ENCODE data around the gene LIG1. TPM values are rescaled to one million over a fixed set of nuclear protein-coding genes. Genes with fewer than 3 reads are reported as not detected.

The LIG1 gene
- 10 to 100 TPM; 56.9 to 71.4 (median 63.0) TPM for polyA plus RNA-seq (ENCODE audit: insufficient read depth in 1 of 5, insufficient read length in 5 of 5, low replicate concordance in 1 of 5)
- long read RNA-seq, donor 1, partial matches to known transcripts: 0 of 3 reads
- long read RNA-seq, donor 1, other reads (novel, unspliced or antisense): 0 of 3 reads
- long read RNA-seq, donor 2, partial matches to known transcripts: 0 of 3 reads
- long read RNA-seq, donor 2, other reads (novel, unspliced or antisense): 0 of 3 reads
- long read RNA-seq, donor 3, partial matches to known transcripts: 6 of 10 reads
- long read RNA-seq, donor 3, other reads (novel, unspliced or antisense): 0 of 10 reads
- long read RNA-seq, donor 4, partial matches to known transcripts: 0 of 1 reads
- long read RNA-seq, donor 4, other reads (novel, unspliced or antisense): 0 of 1 reads
- long read RNA-seq, donor 5, partial matches to known transcripts: 0 of 5 reads
- long read RNA-seq, donor 5, other reads (novel, unspliced or antisense): 0 of 5 reads
- long read RNA-seq, donor 6, partial matches to known transcripts: 0 of 3 reads
- long read RNA-seq, donor 6, other reads (novel, unspliced or antisense): 0 of 3 reads
- long read RNA-seq, donor 7, partial matches to known transcripts: 0 of 2 reads
- long read RNA-seq, donor 7, other reads (novel, unspliced or antisense): 0 of 2 reads
- long read RNA-seq, donor 8, partial matches to known transcripts: 0 of 2 reads
- long read RNA-seq, donor 8, other reads (novel, unspliced or antisense): 0 of 2 reads

GRCh38 chr19:48169939-48170803 is at the start of gene LIG1, which contains the start of gene ZSWIM9:
Gene LIG1, minus strand, starts transcription at chr19:48170344. Its CDS starts 4,778 bp downstream, at chr19:48165566.
Gene ZSWIM9, plus strand, starts transcription at chr19:48170680. Its CDS starts 1,123 bp downstream, at chr19:48171803.
- DNase-seq: peak; percentile 96

- no peak for DNase-seq
Observed at GRCh38 chr19:48218997-48219396, 48.9 kb upstream of the LIG1 start.

GRCh38 chr19:48216933-48217332 is 46.8 kb upstream of the LIG1 start:
- no peak for DNase-seq

- no peak for DNase-seq
Observed at GRCh38 chr19:48213959-48214358, 43.8 kb upstream of the LIG1 start.

- DNase-seq: no peak
Observed at GRCh38 chr19:48210005-48210404, 39.9 kb upstream of the LIG1 start.

GRCh38 chr19:48206397-48207093 is 36.4 kb upstream of the LIG1 start:
- no peak for DNase-seq

- DNase-seq: peak; percentile 94 to 95
Observed at GRCh38 chr19:48203794-48204628, 33.9 kb upstream of the LIG1 start.

- no peak for DNase-seq
Observed at GRCh38 chr19:48203222-48203793, 33.2 kb upstream of the LIG1 start.

- DNase-seq: no peak
Observed at GRCh38 chr19:48196933-48197665, 27.0 kb upstream of the LIG1 start.

- DNase-seq: no peak
Observed at GRCh38 chr19:48196321-48196763, 26.2 kb upstream of the LIG1 start.

GRCh38 chr19:48194844-48195830 is 25.0 kb upstream of the LIG1 start:
- no peak for DNase-seq

GRCh38 chr19:48194041-48194843 is 24.1 kb upstream of the LIG1 start:
- no peak for DNase-seq

GRCh38 chr19:48192750-48193149 is 22.6 kb upstream of the LIG1 start:
- DNase-seq: no peak

- no peak for DNase-seq
Observed at GRCh38 chr19:48190885-48191284, 20.7 kb upstream of the LIG1 start.

- DNase-seq: no peak
Observed at GRCh38 chr19:48190288-48190884, 20.2 kb upstream of the LIG1 start.

- no peak for DNase-seq
Observed at GRCh38 chr19:48186541-48186991, 16.4 kb upstream of the LIG1 start.

Data from right lung (tissue), 10 donors.